H9 (cell line): ENCODE results near the gene TSPAN3. TPM values are rescaled to one million over a fixed set of nuclear protein-coding genes. Genes with fewer than 3 reads are reported as not detected.

Experiments
- DNase-seq: peaks from one replicate; pipeline ENCODE4 v3.0.0-alpha.2; 2017
- H2AFZ ChIP-seq: one replicate; pipeline ENCODE4 v1.6.1; 2013; ENCODE audit warnings: mild to moderate bottlenecking, low read length, control low read depth, moderate library complexity
- H2AK5ac ChIP-seq: 2 replicates; pipeline ENCODE4 v1.6.1; 2013; ENCODE audit warnings: low read length, control low read depth, mixed read lengths; ENCODE audit not compliant: insufficient read length
- H2BK120ac ChIP-seq: one replicate; pipeline ENCODE4 v1.6.1; 2013; ENCODE audit warnings: low read depth, mild to moderate bottlenecking, low read length, control low read depth, inconsistent platforms; ENCODE audit not compliant: poor library complexity, severe bottlenecking
- H2BK12ac ChIP-seq: 2 replicates; pipeline ENCODE4 v1.6.1; 2013; ENCODE audit warnings: low read length, control low read depth, mixed read lengths, low read depth; ENCODE audit not compliant: insufficient read length
- H2BK15ac ChIP-seq: 2 replicates; pipeline ENCODE4 v1.6.1; 2013; ENCODE audit warnings: low read depth, low read length, control low read depth
- H2BK20ac ChIP-seq: one replicate; pipeline ENCODE4 v1.6.1; 2013; ENCODE audit warnings: low read depth, mild to moderate bottlenecking, low read length, control low read depth, inconsistent platforms; ENCODE audit not compliant: poor library complexity, severe bottlenecking
- H2BK5ac ChIP-seq: 2 replicates; pipeline ENCODE4 v1.6.1; 2013; ENCODE audit warnings: low read length, control low read depth, mixed read lengths; ENCODE audit not compliant: insufficient read length
- H3K14ac ChIP-seq: 2 replicates; pipeline ENCODE4 v1.6.1; 2013; ENCODE audit warnings: low read length, control low read depth; ENCODE audit not compliant: insufficient read depth
- H3K18ac ChIP-seq: 2 replicates; pipeline ENCODE4 v1.6.1; 2013; ENCODE audit warnings: low read depth, mild to moderate bottlenecking, mixed read lengths, low read length, control low read depth; ENCODE audit not compliant: insufficient read length
- H3K23ac ChIP-seq: 2 replicates; pipeline ENCODE4 v1.6.1; 2013; ENCODE audit warnings: low read length, control low read depth, mixed read lengths, low read depth; ENCODE audit not compliant: insufficient read length
- H3K23me2 ChIP-seq: 2 replicates; pipeline ENCODE4 v1.6.1; 2013; ENCODE audit warnings: low read depth, mild to moderate bottlenecking, mixed read lengths, low read length, control low read depth; ENCODE audit not compliant: insufficient read length, poor library complexity, severe bottlenecking
- H3K27ac ChIP-seq: 2 replicates; pipeline ENCODE4 v1.5.1; 2013; ENCODE audit warnings: low read length, control low read depth, mixed read lengths, low read depth; ENCODE audit not compliant: insufficient read length
- H3K27me3 ChIP-seq: 2 replicates; pipeline ENCODE4 v1.6.1; 2013; ENCODE audit warnings: low read length, control low read depth, inconsistent platforms; ENCODE audit not compliant: insufficient read depth
- H3K4ac ChIP-seq: 2 replicates; pipeline ENCODE4 v1.6.1; 2013; ENCODE audit warnings: low read depth, mild to moderate bottlenecking, control low read depth, inconsistent platforms, low read length, moderate library complexity
- H3K4me1 ChIP-seq: 2 replicates; pipeline ENCODE4 v1.6.1; 2013; ENCODE audit warnings: low read length, control low read depth, inconsistent platforms; ENCODE audit not compliant: insufficient read depth
- H3K4me2 ChIP-seq: 2 replicates; pipeline ENCODE4 v1.6.1; 2013; ENCODE audit warnings: low read length, control low read depth, mixed read lengths; ENCODE audit not compliant: insufficient read length, insufficient read depth
- H3K56ac ChIP-seq: 2 replicates; pipeline ENCODE4 v1.6.1; 2013; ENCODE audit warnings: low read depth, mild to moderate bottlenecking, mixed read lengths, low read length, control low read depth; ENCODE audit not compliant: insufficient read length
- H3K79me1 ChIP-seq: 2 replicates; pipeline ENCODE4 v1.6.1; 2013; ENCODE audit warnings: low read depth, mild to moderate bottlenecking, moderate library complexity, low read length, control low read depth, inconsistent platforms; ENCODE audit not compliant: insufficient read depth, poor library complexity, severe bottlenecking
- H3K79me2 ChIP-seq: 2 replicates; pipeline ENCODE4 v1.6.1; 2013; ENCODE audit warnings: low read length, control low read depth, inconsistent platforms; ENCODE audit not compliant: insufficient read depth
- H3K9ac ChIP-seq: 2 replicates; pipeline ENCODE4 v1.6.1; 2013; ENCODE audit warnings: low read length, control low read depth, mixed read lengths; ENCODE audit not compliant: insufficient read length; ENCODE audit errors: extremely low read depth
- H3K9me3 ChIP-seq: one replicate; pipeline ENCODE4 v1.6.1; 2013; ENCODE audit warnings: low read depth, low read length, inconsistent platforms; ENCODE audit not compliant: control insufficient read depth
- H3T11ph ChIP-seq: one replicate; pipeline ENCODE4 v1.6.1; 2013; ENCODE audit warnings: mild to moderate bottlenecking, low read length, control low read depth, inconsistent platforms
- H4K20me1 ChIP-seq: one replicate; pipeline ENCODE4 v1.6.1; 2013; ENCODE audit not compliant: control insufficient read depth, insufficient read length, insufficient read depth
- H4K5ac ChIP-seq: 2 replicates; pipeline ENCODE4 v1.6.1; 2013; ENCODE audit warnings: low read depth, mild to moderate bottlenecking, mixed read lengths, low read length, control low read depth; ENCODE audit not compliant: insufficient read length
- H4K8ac ChIP-seq: replicated peaks from 2 replicates; pipeline ENCODE4 v1.6.1; 2013; ENCODE audit warnings: low read length, control low read depth, mixed read lengths, low read depth; ENCODE audit not compliant: insufficient read length
- H4K91ac ChIP-seq: 2 replicates; pipeline ENCODE4 v1.6.1; 2013; ENCODE audit warnings: low read depth, mild to moderate bottlenecking, moderate library complexity, mixed read lengths, low read length, control low read depth; ENCODE audit not compliant: insufficient read length
- H3K27ac Mint-ChIP-seq, 3 experiments: 2 replicates in 2 of 3; 3 replicates in 1 of 3; pipeline ENCODE4 v1.8.0; 2020 to 2021; ENCODE audit warnings: mixed read lengths in 3 of 3, mild to moderate bottlenecking in 1 of 3, moderate library complexity in 1 of 3
- H3K27me3 Mint-ChIP-seq: 2 replicates; pipeline ENCODE4 v1.8.0; 2021; ENCODE audit warnings: low read depth, mild to moderate bottlenecking, moderate library complexity, mixed read lengths
- H3K36me3 Mint-ChIP-seq, 3 experiments: 2 replicates in 2 of 3; 3 replicates in 1 of 3; pipeline ENCODE4 v1.8.0; 2020 to 2021; ENCODE audit warnings: low read depth in 3 of 3, mixed read lengths in 3 of 3; ENCODE audit not compliant: insufficient read depth in 1 of 3
- H3K4me1 Mint-ChIP-seq, 2 experiments: 2 replicates each; pipeline ENCODE4 v1.8.0; 2020; ENCODE audit warnings: mixed read lengths in 2 of 2
- H3K4me3 Mint-ChIP-seq, 2 experiments: 2 replicates in 1 of 2; 3 replicates in 1 of 2; pipeline ENCODE4 v1.8.0; 2020 to 2021; ENCODE audit warnings: mild to moderate bottlenecking in 2 of 2, mixed read lengths in 2 of 2, moderate library complexity in 1 of 2
- H3K9me3 Mint-ChIP-seq, 2 experiments: 2 replicates in 1 of 2; 3 replicates in 1 of 2; pipeline ENCODE4 v1.8.0; 2020; ENCODE audit warnings: mild to moderate bottlenecking in 2 of 2, mixed read lengths in 2 of 2, moderate library complexity in 1 of 2
- CTCF ChIP-seq: fragments of 200-600 bp; sonication (generic); conservative IDR thresholded peaks from 3 replicates; pipeline ENCODE4 v1.8.0; 2021; ENCODE audit warnings: antibody characterized with exemption, mild to moderate bottlenecking
- WGBS: extraction: QIAGEN DNeasy Blood & Tissue Kit; methylation state at CpG from one replicate; pipeline ENCODE4 v1.1.7; 2013; ENCODE audit warnings: missing lambda C conversion rate, low lambda C conversion rate, mixed read lengths; ENCODE audit not compliant: insufficient read length; ENCODE audit errors: extremely low coverage; 5-methylcytosine and 5-hydroxymethylcytosine counted together
- total RNA-seq: library from RNA; stranded (reverse); gene quantifications from 2 replicates; pipeline ENCODE4 v1.2.1, GENCODE V29; 2021

TSPAN3 gene
- total RNA-seq, 1 experiment from 2014 or later: 117 TPM

GRCh38 chr15:76999996-77000395, 70.9 kb downstream of the TSPAN3 start:
- no peaks in the 10 kb centered on the region for H3K4me1 ChIP-seq
- H3K4me2 ChIP-seq: no peak overlapping the region
- H4K8ac ChIP-seq: no peak overlapping the region
- no peak for DNase-seq
- no peak overlapping the region for H2BK20ac ChIP-seq
- H3K9me3 ChIP-seq: no peaks in the 10 kb centered on the region
- H2BK12ac ChIP-seq: no peak overlapping the region
- H3K56ac ChIP-seq: no peak overlapping the region
- H3K4me3 Mint-ChIP-seq: no peak overlapping the region
- H3K18ac ChIP-seq: no peak overlapping the region
- no peak overlapping the region for H3K27ac Mint-ChIP-seq
- H3K36me3 Mint-ChIP-seq: no peaks in the 10 kb centered on the region
- H3K23me2 ChIP-seq: no peaks in the 10 kb centered on the region
- no peaks in the 10 kb centered on the region for H3K9me3 Mint-ChIP-seq
- H3K79me2 ChIP-seq: no peaks in the 10 kb centered on the region
- H4K91ac ChIP-seq: no peak overlapping the region
- H2BK120ac ChIP-seq: no peak overlapping the region
- no peaks in the 10 kb centered on the region for H4K20me1 ChIP-seq
- H3K4ac ChIP-seq: no peak overlapping the region
- no peak overlapping the region for H2AK5ac ChIP-seq
- no peak overlapping the region for H3K9ac ChIP-seq
- H3K4me1 Mint-ChIP-seq: no peaks in the 10 kb centered on the region
- H3K27me3 ChIP-seq: no peaks in the 10 kb centered on the region
- no CpG with 5 or more reads among the region's 2 CpGs for WGBS
- H2BK5ac ChIP-seq: no peak overlapping the region
- H3K14ac ChIP-seq: no peak overlapping the region
- H3K23ac ChIP-seq: no peak overlapping the region
- no peak for TF ChIP-seq CTCF
- H2BK15ac ChIP-seq: no peak overlapping the region
- H3K27ac ChIP-seq: no peak overlapping the region
- H2AFZ ChIP-seq: no peak overlapping the region
- H3K79me1 ChIP-seq: no peaks in the 10 kb centered on the region
- H4K5ac ChIP-seq: no peak overlapping the region
- H3T11ph ChIP-seq: no peak overlapping the region
- H3K27me3 Mint-ChIP-seq: peaks cover 2% of the 10 kb centered on the region
